GM18909 (cell line): ENCODE measurements around the gene ZCCHC7.
A peak's percentile ranks its signal among the peaks of the same experiment; 100 is the strongest.
"Not testable (repeated sequence)": the region's sequence is repeated elsewhere in the genome, so short reads cannot be mapped to it uniquely, and the experiment has no call there.

Experiments
- ATAC-seq: cut with Tn5 transposase; IDR thresholded peaks from one replicate; pipeline ENCODE4 v1.9.1; 2021; ENCODE audit warnings: mild to moderate bottlenecking; ENCODE audit not compliant: unreplicated experiment, poor library complexity

ZCCHC7 gene

DNA sequence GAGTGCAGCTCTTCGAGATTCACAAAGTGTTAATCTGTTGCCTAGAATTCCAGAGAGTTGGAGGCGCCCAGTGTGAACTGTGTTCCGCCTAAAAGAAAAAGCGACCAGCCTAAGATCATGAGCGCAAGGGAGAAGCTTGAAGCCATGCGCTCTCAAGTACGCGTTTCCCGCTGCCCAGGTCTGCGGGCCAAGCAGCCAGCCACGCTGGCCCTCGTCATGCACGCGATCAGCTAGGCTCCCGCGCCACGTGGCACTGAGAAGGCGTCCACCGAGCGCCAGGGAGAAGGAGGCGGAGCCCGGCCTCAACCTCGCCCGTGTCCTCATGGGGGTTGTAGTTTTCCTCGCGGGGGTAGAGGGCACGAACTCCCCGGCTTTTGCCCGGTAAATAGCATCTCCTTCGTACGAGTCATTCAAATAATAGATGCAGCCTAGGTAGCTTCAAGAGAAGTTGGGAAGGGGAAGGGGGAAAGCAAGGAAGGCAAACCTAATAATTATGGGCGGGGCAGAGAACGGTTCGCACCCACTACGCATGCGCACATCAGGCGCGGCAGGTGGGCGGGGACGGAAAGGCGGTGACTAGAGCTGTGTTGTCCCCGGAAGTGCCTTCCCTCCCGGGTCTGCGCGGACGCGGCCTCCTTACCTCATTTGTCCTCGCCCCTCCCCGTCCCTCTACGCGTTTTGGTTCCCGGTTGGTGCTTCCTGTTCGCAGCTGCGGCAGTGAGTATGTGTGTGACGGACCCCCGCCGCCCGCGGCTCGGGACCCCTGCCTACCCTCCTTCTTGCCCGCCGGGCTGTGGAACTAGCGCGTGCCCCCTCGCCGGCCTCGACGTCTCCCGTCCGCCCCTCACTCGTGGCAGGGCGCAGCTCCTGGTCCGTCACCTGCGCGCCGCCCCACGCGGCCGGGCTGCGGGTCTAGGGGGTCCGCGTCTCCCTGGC is at the start of gene ZCCHC7:
Gene ZCCHC7 (plus strand): TSS at position 668 of the 936 bp plus-strand sequence.
- peak; percentile 94 for ATAC-seq

DNA sequence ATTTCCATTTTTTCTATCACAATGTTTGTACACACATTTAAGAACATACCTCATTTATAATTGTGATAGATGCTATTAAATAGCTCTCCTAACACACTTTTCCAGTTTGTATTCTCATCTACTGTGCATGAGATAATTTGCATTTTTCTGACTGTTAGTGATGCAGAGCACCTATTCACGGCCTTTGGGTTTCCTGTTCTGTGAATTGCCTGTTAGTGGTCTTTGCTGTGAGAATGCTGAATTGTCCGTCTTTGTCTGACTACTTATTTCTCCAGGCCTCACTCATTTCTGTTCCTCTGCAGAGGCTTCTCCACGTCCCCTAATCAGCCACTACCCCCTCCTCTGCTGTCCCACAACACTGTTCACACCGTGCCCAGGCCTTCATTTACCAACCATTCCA is 45.6 kb upstream of the ZCCHC7 start:
- not testable (repeated sequence) for ATAC-seq

DNA sequence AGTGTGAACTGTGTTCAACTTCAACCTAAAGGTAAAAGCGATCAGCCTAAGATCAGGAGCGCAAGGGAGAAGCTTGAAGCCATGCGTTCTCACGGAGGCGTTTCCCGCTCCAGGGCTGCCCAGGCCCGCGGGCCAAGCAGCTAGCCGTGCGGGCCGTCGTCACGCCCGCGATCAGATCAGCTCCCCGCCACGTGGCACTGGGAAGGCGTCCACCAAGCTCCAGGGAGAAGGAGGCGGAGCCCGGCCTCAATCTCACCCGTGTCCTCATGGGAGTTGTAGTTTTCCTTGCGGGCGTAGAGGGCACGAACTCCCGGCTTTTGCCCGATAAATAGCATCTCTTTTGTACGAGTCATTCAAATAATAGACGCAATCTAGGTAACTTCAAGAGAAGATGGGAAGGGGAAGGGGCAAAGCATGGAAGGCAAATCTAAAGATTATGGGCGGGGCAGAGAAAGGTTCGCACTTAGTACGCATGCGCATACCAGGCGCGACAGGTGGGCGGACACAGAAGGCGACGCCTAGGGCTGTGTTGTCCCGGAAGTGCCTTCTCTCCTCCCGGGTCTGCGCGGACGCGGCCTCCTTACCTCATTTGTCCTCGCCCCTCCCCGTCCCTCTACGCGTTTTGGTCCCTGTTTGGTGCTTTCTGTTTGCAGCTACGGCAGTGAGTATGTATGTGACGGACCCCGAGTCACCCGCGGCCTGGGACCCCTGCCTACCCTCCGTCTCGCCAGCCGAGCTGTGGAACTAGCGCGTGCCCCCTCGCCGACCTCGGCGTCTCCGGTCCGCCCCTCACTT is 40.8 kb upstream of the ZCCHC7 start:
- peak; percentile 91 for ATAC-seq

DNA sequence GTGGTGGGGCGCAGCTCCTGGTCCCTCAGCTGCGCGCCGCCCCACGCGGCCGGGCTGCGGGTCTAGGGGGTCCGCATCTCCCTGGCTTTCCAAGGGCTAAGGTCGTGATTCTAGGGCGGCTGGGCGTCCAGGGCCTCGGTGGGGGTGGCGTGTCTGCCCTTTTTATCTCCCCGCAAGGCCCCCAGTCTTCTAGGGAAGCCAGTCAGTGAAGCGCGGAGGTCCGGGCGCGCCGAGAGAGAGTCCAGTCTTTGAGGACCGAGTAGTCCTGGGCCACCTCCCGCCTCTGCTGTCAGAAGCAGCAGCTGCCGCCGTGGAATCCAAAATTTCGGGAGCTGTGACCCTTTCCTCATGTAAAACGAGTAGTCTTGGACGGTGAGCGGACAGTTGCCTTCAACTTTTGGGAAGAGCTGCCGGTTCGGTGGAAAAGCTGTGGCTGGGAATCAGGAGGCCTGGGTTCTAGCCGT is 40.2 kb upstream of the ZCCHC7 start:
- peak; percentile 12 for ATAC-seq

DNA sequence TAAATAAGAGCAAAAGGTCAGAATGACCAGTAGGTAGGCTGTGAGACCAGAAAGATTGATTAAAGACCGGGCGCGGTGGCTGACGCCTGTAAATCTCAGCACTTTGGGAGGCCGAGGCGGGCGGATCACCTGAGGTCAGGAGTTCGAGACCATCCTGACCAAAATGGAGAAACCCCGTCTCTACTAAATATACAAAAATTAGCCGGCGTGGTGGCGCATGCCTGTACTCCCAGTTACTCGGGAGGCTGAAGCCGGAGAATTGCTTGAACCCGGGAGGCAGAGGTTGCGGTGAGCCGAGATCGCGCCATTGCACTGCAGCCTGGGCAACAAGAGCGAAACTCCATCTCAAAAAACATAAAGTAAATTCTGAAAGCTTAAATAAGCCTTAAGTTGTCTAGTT is 38.9 kb upstream of the ZCCHC7 start:
- not testable (repeated sequence) for ATAC-seq

DNA sequence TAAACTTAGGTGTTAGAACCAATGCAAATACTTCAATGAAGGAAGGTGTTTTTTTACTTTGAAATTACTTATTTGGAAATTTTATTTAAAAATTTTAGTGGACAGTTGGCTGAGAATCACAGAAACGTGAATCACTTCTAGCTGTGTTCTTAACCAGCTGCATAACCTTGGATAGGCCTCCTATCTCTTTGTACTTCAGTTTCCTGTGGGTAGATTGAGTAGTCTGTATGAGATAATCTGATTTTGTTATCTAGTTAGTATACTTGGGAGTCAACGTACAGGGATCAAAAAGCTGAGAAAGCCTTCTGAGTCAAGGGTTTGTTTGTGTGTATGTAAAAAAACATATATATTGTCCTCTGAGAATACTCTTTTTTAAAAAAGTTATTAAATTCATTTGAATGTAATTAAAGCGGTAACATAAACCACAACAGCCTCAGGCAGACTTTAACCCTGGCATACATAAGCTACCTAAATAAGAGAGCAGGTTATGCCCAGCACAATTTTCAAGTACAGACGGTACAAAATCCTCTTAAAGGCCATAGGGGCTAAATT is 38.1 kb upstream of the ZCCHC7 start:
- ATAC-seq, result no peak

DNA sequence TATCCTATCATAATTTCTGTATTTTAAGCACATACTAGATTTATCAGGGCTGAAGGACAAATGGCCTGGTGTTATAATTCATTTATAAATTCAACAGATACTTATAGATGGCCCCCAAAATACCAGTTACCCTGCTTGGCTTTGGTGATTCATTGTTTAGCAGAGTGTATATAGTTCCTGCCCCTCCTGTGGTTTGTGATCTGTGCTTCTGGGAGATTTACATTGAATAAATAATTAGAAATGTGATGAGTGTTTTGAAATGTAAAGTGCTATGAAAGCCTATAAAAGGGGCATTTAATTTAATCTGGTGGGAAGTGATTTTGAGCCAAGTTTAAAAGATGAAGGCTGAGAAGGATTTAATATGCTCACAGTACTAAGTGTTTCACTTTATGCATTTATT is 36.7 kb upstream of the ZCCHC7 start:
- ATAC-seq, result no peak

DNA sequence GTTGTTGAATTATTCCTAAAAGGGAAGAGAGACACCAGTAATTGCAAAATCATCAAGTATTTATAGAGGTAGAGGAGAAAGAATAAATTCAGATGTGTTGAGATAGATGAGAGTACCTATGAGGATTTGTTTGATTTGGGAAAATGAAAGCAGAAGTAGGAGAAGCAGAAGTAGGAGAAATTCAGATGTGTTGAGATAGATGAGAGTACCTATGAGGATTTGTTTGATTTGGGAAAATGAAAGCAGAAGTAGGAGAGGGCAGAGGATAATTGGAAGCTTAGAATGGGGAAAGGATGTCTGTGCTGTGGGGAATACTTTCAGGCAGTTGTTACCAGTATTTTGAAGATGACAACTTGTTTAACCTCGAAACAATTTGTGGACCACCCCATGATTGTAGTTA is 35.1 kb upstream of the ZCCHC7 start:
- no peak for ATAC-seq

DNA sequence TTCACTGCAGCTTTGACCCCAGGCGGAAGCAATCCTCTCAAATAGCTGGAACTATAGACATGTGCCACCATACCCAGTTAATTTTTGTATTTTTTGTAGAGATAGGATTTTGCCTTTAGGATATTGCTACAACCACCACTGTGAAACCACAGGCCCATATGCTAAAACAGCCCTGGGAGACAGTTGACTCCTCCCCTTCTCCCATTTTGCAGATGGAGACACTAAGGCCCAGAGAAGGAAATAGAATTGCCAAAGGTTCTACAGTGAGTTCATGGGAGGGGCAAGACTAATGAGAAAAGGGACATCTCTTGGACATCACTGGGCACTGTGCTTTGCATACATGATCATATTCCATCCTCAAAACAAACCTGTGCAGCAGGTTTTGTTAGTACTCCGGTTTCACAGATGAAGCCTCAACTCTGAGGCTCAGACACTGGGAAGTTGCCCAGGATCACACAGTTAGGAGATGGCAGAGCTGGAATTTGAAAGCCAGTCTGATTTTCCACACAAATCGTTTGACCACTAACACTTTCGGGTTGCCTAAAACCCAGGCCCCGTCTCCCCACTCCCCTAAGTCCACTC is 27.6 kb upstream of the ZCCHC7 start:
- ATAC-seq, result not testable (repeated sequence)

DNA sequence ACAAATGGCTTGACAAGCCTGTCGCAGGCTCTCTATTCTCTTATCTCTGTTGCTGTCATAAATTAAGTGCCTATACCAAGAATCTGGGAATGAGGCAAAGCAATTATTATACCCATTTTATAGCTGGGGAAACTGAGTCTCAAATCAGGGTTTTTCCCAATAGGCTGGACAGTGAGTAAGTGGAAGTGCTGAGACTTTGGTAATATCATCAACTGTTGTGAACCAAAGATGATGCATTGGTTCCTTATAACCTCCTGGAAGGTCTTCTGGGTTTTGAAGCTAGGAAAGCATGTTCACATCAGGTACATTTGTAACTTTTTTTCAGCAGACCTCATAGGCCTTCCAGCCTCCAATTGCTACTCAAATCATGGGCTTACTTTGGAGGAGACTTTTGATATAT is 25.6 kb upstream of the ZCCHC7 start:
- ATAC-seq, result no peak

DNA sequence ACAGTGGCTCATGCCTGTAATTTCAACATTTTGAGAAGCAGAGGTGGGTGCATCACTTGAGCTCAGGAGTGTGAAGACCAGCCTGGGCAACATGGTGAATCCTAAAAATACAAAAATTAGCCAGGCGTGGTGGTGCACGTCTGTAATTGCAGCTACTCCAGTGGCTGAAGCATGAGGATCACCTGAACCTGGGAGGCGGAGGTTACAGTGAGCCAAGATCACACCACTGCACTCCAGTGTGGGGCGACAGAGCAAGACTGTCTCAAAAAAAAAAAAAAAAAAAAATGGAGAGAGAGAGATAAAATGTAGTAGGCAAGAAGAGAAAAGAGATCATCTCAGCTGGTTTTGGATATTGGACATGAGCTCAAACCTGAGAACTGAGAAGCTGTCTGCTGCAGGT is 23.7 kb upstream of the ZCCHC7 start:
- no peak for ATAC-seq

DNA sequence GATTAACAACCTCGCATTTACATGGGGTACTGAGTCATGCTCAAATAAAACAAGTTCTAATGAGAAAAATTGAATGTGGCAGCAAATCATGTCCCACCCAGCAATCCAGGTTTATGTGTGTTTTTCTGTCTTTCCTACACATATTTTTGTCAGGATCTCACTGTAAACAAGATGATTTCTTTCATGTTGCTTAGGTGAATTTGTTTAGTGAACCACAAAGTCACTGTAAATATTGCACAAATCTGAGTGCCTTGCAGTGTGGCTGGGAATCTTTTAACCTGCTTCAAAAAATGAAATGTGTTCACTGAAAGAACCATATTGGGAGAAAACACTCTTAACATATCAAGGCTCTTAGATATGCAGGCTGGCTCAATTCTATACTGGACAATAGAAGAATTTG is 23.1 kb upstream of the ZCCHC7 start:
- ATAC-seq, result no peak

DNA sequence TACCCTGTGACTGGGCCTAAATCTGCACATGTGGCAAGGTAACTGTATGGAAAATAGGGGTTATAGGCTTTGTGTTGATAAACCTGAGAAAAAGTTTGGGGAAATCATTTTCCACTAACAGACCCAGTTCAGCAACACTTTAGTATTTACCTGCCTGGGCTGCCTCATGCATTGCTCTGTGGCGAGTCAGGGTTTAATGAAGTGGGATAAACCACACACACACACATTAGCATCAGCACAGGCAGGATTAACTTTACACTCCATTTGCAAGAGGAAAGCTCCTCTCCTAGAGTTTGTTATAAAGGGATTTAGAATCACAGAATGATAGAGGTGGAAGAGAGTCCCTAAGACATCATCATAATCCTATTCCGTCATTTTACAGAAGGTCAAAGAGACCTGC is 20.0 kb upstream of the ZCCHC7 start:
- ATAC-seq, result no peak

DNA sequence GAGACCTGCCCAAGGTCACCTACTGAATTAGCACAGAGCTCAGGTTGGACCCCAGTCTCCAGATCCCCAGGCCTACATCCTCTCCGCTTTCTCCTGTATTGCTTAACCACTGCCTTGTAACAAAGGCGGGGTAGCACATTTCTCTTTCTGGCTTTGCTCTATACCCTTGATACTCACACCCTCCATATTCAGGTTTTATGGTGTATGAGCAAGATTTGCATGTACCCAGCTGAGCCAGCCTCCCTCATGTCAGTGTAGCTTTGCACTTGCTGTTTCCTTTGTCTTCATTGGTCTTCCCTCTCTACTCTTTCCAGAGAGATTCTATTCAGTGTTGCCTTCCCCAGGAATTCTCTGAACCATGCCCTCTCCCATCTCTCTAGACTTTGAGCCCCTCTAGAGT is 19.6 kb upstream of the ZCCHC7 start:
- ATAC-seq, result no peak

DNA sequence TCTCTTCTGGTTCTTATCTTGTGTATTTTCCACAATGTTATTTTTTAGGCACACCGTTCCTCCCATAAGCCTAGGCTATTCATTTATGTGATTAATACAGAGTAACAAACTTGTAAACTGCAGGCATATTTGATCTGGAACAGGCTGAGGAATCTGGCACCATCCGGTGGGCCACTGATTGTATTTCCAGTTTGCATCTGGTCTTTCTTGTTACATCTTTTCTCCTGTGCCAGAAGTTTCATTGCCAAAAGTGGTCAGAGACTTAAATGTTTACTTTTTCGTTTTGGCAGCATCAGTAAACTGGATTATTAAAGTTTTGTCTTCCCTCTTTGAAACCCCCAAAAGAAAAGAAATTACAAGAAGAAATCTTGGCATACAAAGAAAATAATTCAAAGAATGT is 17.9 kb upstream of the ZCCHC7 start:
- ATAC-seq, result no peak

DNA sequence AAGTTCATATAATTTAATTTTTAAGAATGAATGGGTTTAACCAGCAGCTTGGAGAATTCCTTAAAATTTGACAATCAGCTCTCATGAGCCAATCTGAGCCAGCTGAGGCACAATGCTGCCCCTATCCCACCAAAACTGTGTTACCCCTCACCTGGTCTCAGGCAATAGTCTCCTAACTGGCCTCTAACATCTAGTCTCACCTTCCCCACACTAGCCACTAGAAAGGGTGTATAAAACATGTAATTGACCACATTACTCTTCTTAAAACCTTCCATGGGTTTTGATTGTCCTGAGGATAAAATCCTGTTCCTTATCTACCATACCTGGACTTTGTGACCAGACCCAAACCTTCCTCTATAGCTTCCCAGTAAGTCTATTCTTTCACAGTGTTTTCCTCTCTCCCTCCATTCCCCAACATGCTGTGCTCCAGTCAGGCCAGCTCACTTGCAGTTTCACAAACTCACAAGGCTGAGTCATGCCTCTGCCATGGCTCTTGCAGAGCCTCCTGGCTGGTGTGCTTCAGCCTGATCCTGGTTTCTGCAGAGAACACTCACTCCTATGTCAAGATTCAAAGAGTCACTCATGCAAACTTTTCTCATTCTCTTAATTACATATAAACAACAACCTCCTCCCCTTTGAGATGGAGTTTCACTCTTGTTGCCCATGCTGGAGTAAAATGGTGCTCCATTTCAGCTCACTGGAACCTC is 16.0 kb upstream of the ZCCHC7 start:
- ATAC-seq, result no peak

DNA sequence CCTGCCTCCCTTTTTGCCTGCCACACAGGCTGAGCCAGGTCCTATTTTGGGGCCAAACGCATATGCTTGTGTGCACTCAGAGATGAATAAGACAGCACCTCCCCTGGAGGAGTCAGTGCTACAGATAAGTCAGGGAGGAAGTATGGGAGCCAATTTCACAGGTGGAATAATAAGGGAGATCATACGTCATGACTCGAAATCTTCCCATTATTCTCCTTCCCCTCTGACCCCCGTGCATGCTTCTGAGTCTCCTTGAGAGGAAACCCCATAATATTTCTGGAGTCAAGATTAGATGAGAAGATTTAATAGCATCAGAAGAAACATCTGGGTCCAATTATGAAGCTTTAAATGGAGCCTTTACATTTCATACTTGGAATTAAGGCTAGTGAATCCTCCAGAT is 15.1 kb upstream of the ZCCHC7 start:
- no peak for ATAC-seq

DNA sequence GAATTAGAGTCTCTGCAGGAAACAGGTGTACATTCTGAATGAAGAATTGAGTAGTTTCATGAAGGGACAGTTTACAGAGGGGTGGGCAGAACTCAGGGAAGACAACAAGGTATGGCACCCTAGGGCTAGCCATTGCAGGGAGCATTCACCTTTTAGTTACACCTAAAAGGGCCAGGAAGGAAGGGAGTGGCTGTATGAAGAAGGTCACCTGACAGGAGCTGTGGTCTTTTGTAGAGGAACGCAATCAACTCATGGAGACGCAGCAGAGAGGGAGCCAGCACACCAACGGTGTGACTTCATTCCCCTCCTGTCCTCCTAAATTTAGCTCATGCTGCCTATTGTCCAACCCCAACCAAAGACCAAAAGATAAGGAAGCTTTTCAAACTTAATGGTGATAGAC is 12.7 kb upstream of the ZCCHC7 start:
- no peak for ATAC-seq

DNA sequence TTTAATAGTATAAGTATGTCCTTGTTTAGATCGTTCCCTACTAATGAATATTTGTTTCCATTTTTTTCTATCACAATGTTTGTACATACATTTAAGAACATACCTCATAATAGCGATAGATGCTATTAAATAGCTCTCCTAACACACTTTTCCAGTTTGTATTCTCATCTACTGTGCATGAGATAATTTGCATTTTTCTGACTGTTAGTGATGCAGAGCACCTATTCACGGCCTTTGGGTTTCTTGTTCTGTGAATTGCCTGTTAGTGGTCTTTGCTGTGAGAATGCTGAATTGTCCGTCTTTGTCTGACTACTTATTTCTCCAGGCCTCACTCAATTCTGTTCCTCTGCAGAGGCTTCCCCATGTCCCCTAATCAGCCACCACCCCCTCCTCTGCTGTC is 5.9 kb upstream of the ZCCHC7 start:
- ATAC-seq, result not testable (repeated sequence)

DNA sequence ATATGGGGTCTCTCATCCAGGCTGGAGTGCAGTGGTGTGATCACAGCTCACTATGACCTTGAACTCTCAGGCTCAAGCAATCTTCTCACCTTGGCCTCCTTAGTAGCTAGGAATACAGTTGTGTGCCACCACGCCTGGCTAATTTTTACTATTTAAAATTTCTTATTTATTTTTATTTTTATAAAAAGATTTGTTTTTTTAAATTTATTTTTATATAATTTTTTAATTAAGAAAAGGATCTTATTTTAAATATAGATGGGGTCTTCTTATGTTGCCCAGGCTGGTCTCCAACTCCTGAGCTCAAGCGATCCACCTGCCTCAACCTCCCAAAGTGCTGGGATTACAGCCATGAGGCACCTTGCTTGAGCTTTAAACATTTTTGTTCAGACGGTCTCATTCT is 2.4 kb upstream of the ZCCHC7 start:
- no peak for ATAC-seq
